C4-2B (cell line): Measurements from ENCODE around the gene FBXW5.

Experiments used
- ZFX ChIP-seq: fragments of 450-650 bp; IDR thresholded peaks from 2 replicates; pipeline ENCODE4 v1.6.1; 2017
- TF ChIP-seq, protein P1 (sequence below): fragments of 450-650 bp; conservative IDR thresholded peaks from 2 replicates; pipeline ENCODE4 v1.5.1; 2017; ENCODE audit warnings: mild to moderate bottlenecking

DNA sequence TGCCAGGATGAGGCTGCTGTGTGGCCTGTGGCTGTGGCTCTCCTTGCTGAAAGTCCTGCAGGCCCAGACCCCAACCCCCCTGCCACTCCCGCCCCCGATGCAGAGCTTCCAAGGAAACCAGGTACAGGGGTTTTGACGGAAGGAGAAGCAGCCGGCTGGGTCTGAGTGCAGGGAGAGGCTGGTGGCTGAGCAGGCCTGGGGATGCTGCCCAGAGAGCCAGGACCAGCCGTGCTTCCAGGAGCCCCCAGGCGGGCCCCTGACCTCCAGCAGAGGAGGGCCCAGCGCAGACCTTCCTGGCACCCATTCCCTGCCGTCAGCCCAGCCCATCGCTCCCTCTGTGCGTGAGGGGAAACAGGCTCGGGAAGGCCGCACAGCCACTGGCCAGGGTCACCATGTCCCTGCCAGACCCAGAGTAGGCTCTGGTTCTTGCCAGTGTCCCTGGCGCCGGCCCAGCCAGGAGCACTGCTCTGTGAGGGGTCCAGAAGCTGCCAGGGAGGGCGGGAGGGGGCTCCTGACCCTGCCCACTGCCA is 7.8 kb upstream of the FBXW5 start:
- TF ChIP-seq, protein P1, sequence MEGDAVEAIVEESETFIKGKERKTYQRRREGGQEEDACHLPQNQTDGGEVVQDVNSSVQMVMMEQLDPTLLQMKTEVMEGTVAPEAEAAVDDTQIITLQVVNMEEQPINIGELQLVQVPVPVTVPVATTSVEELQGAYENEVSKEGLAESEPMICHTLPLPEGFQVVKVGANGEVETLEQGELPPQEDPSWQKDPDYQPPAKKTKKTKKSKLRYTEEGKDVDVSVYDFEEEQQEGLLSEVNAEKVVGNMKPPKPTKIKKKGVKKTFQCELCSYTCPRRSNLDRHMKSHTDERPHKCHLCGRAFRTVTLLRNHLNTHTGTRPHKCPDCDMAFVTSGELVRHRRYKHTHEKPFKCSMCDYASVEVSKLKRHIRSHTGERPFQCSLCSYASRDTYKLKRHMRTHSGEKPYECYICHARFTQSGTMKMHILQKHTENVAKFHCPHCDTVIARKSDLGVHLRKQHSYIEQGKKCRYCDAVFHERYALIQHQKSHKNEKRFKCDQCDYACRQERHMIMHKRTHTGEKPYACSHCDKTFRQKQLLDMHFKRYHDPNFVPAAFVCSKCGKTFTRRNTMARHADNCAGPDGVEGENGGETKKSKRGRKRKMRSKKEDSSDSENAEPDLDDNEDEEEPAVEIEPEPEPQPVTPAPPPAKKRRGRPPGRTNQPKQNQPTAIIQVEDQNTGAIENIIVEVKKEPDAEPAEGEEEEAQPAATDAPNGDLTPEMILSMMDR, result no peak
- TF ChIP-seq ZFX, result no peak
